ENCODE results near the gene SENP8.

GRCh38 chr15:72153269-72154000, 35.2 kb downstream of the SENP8 start:
- no peak for TF ChIP-seq CTCF (conservative IDR thresholded peaks at IDR 0.05; ENCODE audit: low read depth, low read length)
- no peak for TF ChIP-seq EZH2 (IDR thresholded peaks at IDR 0.05; ENCODE audit: borderline replicate concordance, low read depth, low read length, poor library complexity, severe bottlenecking)

All from A673 (cell line).